Measurements from ENCODE around the gene PTPRM. TPM values are rescaled to one million over a fixed set of nuclear protein-coding genes. Genes with fewer than 3 reads are reported as not detected.

PTPRM gene
- total RNA-seq, 1 experiment from 2014 or later, result 11.1 TPM

- no peak for TF ChIP-seq TCF7 (CRISPR knock-in tag; IDR thresholded peaks at IDR 0.05; ENCODE audit: low read depth)
Observed at GRCh38 chr18:7737550-7737949, 170.4 kb downstream of the PTPRM start (continued).

DNA sequence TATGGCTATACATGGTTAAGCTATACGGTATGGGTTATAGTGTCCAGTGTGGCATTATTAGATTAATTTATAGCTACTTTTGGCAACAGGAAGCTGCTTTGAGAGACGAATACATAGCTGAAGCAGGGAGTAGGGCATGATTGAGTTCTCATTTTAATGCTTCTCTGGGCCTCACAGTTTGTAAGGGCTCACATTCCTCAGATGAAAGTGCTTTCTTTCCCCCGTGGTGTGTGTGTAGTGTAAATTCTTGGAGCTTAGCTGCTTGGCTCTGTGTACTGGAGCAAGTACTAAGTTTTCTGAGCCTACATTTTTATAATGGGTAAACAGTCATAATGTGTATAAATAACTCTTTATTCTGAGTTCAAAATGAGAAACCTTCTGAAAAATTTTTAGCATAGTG, 173.7 kb downstream of the PTPRM start:
- TF ChIP-seq MAX (CRISPR knock-in tag; IDR thresholded peaks at IDR 0.05), result no peak
- no peak for TF ChIP-seq MXD4 (CRISPR knock-in tag; IDR thresholded peaks at IDR 0.05; ENCODE audit: borderline replicate concordance)
- no peak for TF ChIP-seq SMAD4 (CRISPR knock-in tag; IDR thresholded peaks at IDR 0.05)
- TF ChIP-seq TCF7 (CRISPR knock-in tag; IDR thresholded peaks at IDR 0.05; ENCODE audit: low read depth), result no peak
- TF ChIP-seq TEAD4 (CRISPR knock-in tag; IDR thresholded peaks at IDR 0.05), result no peak
- TF ChIP-seq, protein P1, sequence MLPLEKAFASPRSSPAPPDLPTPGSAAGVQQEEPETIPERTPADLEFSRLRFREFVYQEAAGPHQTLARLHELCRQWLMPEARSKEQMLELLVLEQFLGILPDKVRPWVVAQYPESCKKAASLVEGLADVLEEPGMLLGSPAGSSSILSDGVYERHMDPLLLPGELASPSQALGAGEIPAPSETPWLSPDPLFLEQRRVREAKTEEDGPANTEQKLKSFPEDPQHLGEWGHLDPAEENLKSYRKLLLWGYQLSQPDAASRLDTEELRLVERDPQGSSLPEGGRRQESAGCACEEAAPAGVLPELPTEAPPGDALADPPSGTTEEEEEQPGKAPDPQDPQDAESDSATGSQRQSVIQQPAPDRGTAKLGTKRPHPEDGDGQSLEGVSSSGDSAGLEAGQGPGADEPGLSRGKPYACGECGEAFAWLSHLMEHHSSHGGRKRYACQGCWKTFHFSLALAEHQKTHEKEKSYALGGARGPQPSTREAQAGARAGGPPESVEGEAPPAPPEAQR (CRISPR knock-in tag; IDR thresholded peaks at IDR 0.05), result no peak
- TF ChIP-seq, protein P2, sequence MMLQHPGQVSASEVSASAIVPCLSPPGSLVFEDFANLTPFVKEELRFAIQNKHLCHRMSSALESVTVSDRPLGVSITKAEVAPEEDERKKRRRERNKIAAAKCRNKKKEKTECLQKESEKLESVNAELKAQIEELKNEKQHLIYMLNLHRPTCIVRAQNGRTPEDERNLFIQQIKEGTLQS (CRISPR knock-in tag; conservative IDR thresholded peaks at IDR 0.05), result no peak
- TF ChIP-seq FOXK1 (CRISPR knock-in tag; IDR thresholded peaks at IDR 0.05), result no peak
- no peak for TF ChIP-seq ELF4 (CRISPR knock-in tag; IDR thresholded peaks at IDR 0.05; ENCODE audit: low read depth)
- TF ChIP-seq ZNF138 (CRISPR knock-in tag; conservative IDR thresholded peaks at IDR 0.05), result no peak
- TF ChIP-seq, protein P3, sequence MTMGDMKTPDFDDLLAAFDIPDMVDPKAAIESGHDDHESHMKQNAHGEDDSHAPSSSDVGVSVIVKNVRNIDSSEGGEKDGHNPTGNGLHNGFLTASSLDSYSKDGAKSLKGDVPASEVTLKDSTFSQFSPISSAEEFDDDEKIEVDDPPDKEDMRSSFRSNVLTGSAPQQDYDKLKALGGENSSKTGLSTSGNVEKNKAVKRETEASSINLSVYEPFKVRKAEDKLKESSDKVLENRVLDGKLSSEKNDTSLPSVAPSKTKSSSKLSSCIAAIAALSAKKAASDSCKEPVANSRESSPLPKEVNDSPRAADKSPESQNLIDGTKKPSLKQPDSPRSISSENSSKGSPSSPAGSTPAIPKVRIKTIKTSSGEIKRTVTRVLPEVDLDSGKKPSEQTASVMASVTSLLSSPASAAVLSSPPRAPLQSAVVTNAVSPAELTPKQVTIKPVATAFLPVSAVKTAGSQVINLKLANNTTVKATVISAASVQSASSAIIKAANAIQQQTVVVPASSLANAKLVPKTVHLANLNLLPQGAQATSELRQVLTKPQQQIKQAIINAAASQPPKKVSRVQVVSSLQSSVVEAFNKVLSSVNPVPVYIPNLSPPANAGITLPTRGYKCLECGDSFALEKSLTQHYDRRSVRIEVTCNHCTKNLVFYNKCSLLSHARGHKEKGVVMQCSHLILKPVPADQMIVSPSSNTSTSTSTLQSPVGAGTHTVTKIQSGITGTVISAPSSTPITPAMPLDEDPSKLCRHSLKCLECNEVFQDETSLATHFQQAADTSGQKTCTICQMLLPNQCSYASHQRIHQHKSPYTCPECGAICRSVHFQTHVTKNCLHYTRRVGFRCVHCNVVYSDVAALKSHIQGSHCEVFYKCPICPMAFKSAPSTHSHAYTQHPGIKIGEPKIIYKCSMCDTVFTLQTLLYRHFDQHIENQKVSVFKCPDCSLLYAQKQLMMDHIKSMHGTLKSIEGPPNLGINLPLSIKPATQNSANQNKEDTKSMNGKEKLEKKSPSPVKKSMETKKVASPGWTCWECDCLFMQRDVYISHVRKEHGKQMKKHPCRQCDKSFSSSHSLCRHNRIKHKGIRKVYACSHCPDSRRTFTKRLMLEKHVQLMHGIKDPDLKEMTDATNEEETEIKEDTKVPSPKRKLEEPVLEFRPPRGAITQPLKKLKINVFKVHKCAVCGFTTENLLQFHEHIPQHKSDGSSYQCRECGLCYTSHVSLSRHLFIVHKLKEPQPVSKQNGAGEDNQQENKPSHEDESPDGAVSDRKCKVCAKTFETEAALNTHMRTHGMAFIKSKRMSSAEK (CRISPR knock-in tag; IDR thresholded peaks at IDR 0.05; ENCODE audit: borderline replicate concordance), result no peak
- no peak for TF ChIP-seq ATF1 (CRISPR knock-in tag; IDR thresholded peaks at IDR 0.05)
- POLR2A ChIA-PET, result no interaction called here
- Mint-ChIP-seq H3K4me1 (peaks cover 51% of the 10 kb centered on the region), H3K4me3 (peak overlapping the region; percentile 24; the same call in 1 of the 2 replicates), H3K27ac (peak overlapping the region; percentile 93), H3K9me3 (peaks cover 10% of the 10 kb centered on the region), H3K36me3 (peaks cover 9% of the 10 kb centered on the region), H3K27me3 (ENCODE audit: low read depth) (no peaks in the 10 kb centered on the region)
- DNase-seq (ENCODE audit: low spot score) (no peak), ATAC-seq (peak; percentile 69)
- CTCF ChIA-PET, result interaction anchor here (0.7 to 1.0 kb wide), 2 partner anchors 49 to 468 kb away, joined by 3 read pairs; no protein-coding TSS in a partner anchor

DNA sequence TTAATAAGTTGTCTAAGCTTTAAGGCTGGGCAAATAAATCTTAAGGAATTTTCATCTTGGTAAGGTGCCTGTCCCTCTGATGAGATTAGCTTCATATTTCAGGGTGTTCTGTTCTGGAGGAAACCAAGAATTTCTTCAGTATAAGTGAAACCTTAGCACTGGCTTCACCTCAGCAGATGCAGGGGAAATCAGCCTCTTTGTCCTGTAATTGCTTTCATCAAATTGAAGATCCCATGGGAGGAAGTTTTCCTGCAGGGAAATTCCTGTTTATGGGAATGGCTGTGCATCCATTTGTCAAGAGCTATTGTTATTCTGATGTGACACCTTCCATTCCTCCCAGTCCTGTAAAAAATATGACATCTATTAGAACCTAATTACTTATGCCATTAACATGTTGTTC, 174.5 kb downstream of the PTPRM start:
- DNase-seq (ENCODE audit: low spot score) (no peak), ATAC-seq (peak; percentile 28; the same call in 1 of the 2 replicates)
- Mint-ChIP-seq H3K27me3 (ENCODE audit: low read depth) (no peaks in the 10 kb centered on the region), H3K27ac (peak overlapping the region; percentile 93), H3K9me3 (peaks cover 16% of the 10 kb centered on the region), H3K4me3 (no peak overlapping the region), H3K36me3 (peaks cover 16% of the 10 kb centered on the region), H3K4me1 (peaks cover 47% of the 10 kb centered on the region)
- ChIA-PET CTCF (no interaction called here), POLR2A (no interaction called here)
- TF ChIP-seq ZNF671 (CRISPR knock-in tag; IDR thresholded peaks at IDR 0.05) (no peak), HMGA2 (CRISPR knock-in tag; IDR thresholded peaks at IDR 0.05) (no peak), ZMAT4 (CRISPR knock-in tag; IDR thresholded peaks at IDR 0.05) (no peak), ESRRA (CRISPR knock-in tag; IDR thresholded peaks at IDR 0.05; ENCODE audit: borderline replicate concordance) (no peak), RELA (CRISPR knock-in tag; IDR thresholded peaks at IDR 0.05; ENCODE audit: borderline replicate concordance) (no peak)
- TF ChIP-seq, protein P2 (CRISPR knock-in tag; conservative IDR thresholded peaks at IDR 0.05), result no peak
- TF ChIP-seq, protein P4, sequence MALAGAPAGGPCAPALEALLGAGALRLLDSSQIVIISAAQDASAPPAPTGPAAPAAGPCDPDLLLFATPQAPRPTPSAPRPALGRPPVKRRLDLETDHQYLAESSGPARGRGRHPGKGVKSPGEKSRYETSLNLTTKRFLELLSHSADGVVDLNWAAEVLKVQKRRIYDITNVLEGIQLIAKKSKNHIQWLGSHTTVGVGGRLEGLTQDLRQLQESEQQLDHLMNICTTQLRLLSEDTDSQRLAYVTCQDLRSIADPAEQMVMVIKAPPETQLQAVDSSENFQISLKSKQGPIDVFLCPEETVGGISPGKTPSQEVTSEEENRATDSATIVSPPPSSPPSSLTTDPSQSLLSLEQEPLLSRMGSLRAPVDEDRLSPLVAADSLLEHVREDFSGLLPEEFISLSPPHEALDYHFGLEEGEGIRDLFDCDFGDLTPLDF (CRISPR knock-in tag; IDR thresholded peaks at IDR 0.05), result no peak
